Measurements from ENCODE around the gene BCL2.
A peak's percentile ranks its signal among the peaks of the same experiment; 100 is the strongest.

Gene BCL2

DNA sequence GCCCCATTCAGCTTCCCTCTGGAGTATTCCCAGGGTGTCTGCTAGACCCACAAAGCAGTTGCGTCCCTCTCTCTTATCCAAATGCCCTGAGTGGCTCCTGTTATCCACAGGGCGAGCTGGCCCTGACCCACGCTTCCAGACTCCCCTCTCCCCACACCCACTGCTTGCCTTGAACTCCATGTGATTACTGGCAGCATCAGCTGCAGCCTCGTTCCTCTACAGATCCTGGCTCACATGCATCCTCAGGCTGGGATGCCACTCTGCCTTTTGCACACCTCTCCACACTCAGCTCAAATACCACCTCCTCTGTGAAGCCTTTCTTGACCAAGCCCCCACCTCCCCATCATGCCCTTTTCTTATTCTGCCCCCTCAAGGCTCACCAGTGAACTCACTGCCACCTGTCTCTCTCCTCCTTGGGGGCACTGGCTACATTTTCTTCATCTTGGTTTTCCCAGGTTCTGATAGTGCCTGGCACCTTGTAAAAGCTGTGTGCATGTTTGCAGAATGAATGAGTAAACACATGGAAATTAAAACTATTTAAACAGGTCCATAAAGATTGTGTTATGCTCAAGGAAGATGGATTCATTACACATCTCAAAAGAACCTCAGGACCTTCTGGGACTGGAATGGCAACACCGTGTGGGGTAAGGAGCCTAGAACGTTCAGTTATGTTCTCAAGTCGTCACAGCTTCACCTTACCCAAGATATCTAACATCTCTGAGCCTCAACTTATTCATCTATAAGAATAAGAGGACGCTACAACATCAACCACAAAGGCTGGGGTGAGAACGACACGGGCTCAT is 165.0 kb downstream of the BCL2 start:
- no peak for DNase-seq

DNA sequence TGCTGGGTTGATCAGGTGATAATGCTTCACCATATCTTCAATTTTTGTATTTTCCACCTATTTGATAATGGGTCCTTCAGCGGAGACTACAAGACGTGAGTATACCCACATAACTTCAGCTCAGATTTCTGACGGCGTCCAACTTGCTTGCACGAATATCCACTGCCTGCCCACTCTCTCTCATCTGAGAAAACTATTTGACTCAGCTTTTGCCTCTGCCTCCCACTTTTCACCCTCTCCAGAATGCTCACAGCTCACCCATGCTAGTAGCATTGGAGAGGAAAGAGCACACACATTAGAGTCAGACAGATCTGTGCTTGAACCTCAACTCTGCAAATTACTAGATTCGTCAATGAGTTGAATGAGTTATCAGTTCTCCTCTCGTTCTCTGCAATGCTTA is 166.8 kb downstream of the BCL2 start:
- DNase-seq, result no peak

DNA sequence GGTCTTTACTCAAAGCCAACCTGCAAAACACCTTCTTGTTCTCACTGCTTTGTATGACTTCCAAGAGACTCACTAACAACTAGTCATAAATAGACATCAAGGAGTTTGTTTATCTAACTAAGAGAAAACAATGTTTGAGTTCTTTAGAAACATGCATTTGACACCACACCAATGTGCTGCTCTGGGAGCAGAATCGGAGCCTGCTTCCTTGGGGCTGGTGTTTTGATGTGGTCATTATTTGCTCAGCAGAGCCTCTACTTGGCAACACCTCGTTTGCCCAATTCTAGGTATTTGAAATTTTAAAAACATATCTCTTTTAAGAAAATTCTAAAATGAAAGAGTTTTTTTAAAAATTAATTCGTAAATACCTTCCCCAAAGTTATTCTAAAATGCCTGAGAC is 167.5 kb downstream of the BCL2 start:
- DNase-seq, result no peak

DNA sequence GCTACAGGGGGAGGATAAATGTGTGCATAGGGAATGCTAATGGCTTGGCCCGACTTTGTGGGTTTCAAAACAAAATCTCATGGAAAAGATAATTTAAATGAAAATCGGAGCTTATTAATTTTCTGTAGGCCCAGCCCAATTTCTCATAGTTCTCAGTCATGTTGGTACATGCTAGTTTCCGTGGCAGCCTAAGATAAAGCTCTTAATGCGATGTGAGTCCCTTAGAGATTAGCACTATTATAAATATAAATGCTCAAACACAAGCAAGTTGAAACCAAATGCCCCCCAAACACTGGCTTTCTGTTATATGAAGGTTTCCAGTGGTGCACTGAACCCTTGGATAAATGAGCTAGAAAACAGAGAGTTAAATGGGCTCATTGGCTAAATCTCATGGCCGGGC is 168.0 kb downstream of the BCL2 start:
- DNase-seq, result no peak

DNA sequence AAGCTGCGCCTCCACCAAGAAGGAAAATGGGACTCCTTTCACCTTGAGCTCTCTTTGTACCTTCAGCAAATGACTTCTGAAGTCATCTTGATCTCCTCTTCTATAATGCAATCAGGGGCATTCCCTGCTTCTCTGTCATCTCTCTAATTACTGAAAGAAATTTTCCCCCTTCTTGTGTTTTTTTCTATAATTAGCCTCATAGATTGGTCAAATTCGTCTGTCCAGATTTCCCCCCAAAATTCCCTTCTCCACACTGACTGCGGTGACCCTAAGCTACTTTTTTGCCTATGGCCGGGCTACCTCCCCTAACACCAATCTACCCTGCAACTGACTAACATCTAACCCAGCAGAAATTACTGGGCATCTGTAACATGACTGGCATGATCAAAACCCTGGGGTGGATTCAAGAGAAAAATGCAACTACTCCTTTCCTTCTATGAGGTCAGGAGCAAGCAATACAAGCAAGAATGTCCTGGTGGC is 168.6 kb downstream of the BCL2 start:
- no peak for DNase-seq

DNA sequence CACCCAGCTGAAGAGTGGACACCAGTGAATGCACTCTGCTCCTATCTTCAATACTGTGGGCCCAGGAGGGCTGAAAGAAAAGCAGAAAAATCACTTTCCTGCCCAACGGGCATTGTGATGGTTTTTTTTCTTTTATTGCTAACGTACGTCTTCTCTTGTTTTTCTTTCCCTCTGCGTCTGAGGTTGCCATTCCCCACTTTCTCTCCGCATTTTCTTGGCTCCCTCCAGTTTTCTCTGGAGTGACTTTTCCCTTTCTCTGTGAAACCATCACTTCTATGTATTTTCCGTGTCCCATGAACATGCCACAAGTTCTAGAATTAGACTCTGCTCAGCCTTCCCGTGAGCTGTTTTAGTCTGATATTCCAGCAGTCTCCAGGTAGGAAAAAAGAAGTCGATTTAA is 169.2 kb downstream of the BCL2 start:
- DNase-seq, result no peak

DNA sequence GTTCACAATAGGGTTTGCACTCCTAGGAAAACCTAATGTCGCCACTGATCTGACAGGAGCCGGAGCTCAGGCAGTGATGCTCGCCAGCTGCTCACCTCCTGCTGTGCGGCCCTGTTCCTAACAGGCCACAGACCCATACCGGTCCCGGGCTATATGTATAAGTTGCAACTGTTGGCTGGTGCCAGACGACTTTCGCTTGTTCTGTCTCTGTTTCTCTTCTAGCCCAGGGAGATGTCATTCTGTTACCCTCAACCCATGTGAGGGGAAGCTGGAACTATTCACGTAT is 170.3 kb downstream of the BCL2 start:
- DNase-seq, result no peak

DNA sequence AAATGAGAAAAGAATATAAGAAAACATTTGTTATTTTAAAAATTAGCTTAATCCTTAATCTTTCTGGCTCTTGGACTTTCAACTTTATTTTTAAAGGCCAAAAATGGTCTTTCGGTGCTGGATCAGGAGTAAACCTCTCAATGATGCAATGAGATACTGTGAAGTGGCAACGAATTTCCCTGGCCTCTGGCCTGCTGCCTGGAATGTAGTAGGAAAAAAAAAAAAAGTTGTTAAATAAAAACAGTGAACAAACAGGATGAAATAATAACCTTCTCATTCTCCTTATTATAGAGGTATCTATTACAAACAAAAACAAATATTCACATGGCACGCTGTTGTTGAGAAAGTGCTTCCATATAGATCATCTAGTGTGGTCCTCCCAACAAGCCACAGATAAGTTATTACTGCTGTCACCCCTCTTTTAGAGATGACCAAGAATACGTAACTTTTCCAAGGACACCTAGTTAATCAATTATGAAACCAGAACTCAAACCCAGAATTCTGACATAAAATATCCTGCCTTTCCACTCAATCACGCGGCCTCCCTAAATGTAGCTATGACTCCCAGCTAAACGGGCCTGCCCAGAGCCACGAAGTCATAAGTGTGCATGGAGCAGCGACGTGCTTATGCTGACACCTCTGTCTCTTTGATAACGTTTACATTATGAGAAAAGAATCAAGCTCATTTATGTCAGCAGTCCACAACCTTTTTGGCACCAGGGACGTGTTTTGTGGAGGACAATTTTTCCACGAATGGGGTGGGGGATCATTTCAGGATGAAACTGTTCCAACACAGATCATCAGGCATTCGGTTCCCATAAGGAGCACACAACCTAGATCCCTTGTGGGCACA is 170.9 kb downstream of the BCL2 start:
- no peak for DNase-seq

DNA sequence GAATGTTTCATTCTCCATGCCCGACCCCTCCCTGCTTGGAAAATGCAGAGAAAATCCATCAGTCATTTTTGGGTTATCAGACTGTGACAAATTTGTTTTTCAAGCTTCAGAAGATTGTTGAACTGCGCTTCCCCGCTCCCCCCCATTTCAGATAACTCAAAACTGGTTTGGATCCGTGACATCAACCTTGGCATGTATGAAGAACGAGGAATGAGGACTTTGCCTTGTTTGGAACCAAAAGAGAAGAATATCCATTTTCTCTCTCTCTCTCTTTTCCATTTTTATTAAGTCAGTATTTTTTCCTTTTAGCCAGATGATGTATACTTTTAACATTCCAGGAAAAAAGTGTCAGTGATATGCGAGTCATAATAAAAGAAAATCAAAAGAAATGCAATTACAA is 171.6 kb downstream of the BCL2 start:
- no peak for DNase-seq

DNA sequence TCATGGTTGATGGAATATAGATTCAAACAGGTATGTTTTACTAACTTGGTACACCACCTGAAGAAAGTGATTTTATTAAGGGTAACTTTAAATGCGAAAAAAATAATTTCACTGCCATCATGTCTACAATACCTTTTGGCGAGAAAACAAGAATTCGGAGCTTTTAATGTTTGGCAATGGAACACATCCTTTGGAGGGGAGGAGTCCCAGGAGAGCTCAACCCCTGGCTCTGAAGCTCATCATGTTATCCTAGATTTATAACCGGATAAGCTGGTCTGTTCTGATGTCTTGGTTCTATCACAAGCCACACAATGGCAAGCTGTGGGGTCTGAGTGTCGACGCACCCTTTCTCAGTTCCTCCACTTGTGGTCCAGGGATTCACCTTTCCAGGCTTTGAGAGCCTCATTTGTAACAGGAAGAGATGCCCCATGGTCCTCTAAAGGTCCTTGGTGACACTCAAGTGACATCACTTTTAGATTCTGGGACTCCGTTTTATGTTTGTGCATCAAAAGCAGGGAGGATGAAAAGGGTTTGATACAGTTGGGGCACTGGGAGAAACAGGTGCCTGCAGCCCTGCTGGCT is 172.7 kb downstream of the BCL2 start:
- DNase-seq, result no peak

DNA sequence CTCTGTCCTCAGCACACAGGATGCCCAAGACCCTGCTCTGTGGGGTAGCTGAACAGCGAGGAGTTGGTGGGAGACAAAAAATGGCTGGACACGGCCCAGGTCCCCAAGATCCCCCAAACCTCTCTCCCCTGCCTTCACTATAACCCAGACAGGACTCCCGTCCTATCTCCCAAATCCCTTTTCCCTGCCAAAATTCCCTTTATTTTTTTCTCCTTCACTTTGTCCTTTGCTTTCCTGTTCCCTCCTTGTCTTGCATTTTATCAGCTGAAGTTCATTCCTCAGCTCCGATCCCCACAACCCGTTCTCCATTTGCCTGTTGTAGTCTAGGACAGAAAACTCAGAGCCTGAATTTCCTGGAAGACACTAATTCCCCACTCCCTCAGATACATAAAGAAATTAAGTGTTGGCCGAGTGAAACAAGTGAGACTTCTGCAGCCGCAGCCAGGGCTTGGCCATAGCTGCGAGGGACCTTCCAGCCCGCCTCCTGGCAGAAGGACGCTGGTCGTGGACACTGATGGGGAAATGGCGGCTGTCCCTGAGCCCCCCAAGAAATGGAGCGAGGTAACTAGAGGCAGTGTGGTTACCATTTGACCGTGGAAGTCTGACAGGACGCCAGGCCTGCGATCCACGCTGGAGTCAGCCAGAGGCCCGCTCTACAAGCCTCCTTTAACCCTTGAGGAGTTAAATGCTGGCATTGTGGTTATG is 173.6 kb downstream of the BCL2 start:
- DNase-seq, result no peak

DNA sequence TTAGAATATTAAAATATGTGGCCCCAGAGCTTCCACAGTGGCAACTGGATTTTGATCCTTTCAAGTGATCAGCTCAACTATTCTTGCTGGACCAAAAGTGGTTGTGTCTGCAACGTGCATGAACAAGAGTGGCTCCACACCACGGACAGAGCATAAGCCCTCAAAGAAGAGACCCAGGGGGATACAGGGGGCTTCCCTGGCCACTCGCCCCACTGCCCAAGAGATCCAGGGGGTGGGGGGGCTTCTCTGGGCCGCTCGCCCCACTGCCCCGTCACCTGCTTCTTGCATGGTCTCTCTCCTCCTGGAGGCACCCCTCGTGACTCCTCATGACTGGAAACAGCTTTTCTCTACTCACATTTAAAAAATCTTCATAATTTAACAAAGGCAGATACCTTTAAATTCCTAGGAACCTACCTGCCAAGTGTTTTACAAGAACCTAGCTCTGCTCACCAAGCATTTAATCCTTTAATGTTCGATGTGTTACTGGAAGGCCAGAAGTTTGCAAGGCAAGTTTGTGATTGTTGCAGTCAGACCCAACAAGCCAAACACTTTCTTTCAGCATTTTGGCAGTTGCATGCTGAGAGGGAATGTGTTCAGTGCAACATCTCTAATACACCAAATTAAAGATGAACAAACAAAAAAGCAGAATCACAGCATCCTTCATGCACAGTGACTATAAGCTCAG is 174.3 kb downstream of the BCL2 start:
- DNase-seq, result no peak

DNA sequence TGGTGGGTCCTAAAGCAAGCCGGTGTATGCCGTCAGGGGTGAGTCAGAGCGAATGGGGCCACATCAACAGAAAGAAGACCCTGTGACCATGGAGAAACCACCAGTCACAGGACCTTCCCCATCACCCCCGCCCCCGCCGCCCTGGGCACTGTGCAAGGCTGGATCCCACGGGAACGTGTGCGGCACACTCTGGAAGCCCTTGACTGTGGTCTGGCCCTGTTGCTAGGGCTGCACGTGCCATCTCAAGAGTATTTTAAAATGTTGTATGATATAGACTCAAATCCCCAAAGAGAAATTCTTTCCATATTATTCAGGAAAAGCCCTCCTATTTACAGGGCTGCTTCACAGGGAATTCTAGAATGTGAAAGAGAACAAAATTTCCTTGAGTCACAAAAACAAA is 174.8 kb downstream of the BCL2 start:
- no peak for DNase-seq

DNA sequence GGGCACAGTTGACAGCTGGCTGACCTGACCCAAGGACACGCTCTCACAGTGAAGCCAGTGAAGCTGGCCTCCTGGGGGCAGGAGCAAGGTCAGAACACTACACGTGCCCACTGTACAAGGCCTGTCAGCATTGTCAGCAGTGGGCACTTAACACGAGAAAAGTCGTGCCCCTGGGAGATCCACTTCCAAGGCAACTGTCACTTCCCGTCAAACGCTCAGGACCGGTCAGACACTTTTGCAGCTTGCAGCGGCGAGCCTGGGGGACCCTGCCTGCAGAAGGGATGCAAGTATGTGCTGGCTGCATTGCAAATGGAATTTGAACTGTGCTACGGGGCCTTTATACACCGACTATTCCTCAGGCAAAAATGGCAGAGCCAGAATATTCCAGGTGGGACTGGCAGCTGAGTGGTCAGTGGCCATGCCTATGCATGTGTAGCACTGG is 176.2 kb downstream of the BCL2 start:
- no peak for DNase-seq

DNA sequence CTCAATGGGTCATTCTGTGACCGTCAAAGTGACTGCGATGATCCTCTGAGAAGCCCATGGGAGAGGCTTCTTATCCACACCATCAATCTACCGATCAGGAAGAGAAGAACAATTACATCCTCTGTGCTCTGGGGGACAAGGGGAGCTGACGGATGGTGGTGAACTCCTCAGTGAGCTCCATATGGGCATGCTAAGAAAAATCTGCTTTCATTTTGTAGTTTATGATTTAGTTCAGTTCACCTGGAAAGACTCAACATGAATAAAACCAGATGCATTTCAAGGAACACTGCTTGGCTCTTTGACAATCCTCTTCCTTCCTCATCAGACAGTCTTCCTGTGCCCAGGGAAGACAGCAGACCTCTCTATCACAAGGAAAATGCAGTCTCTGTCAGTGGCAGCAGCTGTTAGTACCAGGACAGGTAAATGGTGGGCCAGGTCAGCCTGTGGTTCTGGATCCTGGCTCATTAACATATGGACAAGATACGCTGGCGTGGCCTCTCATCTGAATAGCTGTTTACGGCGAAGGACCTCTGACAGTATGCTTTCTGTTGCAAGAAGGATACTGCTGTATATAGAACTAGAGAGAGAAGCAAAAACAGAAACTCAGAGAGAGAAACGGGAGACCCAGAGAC is 176.9 kb downstream of the BCL2 start:
- no peak for DNase-seq

DNA sequence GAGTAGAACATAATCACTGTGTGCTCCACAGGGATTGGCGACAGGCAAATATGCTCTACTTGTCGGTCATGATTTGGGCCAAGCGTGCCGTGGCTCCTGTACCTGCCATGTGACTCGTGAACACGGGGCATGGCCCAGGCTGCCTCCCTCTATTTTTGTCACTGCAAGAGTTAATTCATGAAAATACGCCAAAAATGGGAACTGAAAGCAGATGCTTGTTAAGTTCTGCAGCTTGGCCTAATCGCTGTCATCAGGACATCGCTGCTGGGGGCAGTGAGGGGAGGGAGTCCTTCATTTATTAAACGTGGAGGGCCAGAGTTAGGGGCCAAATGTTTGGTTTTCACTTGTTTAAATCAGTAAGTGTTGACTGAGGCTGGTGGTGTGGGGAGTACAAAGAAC is 177.8 kb downstream of the BCL2 start:
- no peak for DNase-seq

DNA sequence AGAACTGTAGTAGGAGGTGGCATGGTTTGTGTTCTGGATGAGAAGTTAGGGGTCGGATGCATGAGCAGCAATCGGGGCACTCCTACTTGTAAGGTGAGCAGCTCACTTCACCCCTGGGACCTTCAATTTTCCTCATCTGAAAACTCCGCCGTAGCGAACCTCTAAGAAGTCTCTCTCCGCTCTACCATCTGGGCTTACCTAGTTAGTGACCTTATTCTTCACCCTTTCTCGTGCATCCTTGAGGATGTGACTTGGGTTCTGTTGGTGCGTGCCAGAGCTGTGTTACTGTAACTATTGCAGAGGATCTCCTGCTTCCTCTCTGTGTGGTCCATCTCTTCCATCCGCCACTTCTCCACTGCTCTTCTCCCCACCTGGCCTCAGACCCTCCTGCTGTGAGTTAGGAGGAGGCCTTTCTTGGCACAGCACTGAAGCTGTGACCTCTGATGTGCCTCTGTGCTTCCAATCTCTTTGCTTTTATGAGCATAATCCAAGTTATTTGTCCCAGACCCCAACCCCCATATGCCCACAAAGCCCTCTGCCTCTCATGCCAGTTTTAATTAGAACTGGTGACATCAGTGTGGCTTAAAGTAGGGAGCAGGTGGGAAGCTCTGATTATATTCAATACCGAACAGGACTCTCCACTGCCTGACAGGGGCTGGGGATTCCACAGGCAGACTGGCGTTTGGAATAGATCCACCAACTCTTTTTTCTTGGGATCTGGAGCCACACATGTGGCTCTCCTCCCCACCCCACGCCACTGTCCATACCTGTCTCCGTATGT is 178.4 kb downstream of the BCL2 start:
- no peak for DNase-seq

DNA sequence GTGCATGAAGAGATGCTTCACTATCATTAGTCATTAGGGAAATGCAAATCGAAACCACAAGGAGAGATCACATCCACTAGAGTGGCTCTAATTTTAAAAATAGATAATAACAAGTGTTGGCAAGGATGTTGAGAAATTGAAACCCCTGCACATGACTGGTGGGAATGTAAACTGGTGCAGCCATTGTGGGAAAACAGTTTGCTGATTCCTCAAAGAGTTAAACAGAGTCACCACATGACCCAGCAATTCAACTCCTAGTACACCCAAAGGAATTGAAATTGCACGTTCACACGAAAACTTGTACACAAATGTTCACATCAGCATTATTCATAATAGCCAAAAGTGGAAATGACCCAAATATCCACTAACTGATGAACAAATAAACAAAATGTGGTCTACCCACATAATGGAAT is 179.5 kb downstream of the BCL2 start:
- DNase-seq, result no peak

DNA sequence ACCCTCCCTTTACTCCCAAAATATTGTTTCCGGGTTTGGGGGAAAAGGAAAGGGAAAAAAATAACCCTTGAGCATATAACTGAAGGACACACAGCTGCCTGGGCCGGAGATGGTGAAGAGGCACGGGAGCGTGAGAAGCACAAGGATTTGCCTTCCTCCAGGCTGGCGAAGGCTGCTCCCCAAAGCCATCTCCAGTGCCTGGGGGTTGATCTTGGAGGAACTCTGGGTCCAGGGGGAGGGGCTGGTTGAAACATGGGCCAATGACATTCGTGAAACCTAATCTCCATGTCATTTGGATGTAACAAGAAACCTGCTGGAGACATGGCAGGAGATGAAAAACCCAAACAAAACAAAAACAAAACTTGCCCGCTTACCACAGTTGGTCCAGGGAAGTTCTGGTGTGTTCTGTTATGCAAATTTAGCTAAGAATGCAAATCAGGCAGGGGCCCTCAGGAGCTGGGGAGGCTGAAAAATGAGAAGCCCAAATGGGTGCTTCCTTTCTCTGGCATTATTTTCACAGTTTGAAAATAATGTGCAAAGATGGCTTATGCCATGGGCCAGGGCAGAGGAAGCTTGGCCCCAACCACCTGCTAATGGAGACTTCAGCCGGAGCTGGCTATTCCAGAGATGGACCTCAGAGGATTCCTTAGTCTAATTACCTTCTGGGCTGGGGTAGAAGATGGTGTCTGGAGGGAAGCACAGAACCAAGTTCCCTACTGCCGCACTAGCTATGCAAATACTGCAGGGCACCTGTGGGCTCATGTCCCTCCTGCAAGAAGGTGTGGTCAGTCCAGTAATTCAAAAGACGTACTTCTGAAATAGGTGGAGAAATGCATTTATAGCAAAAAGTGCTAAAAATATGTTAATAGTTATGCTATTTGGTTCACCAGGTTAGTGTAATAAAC is 180.9 kb downstream of the BCL2 start:
- DNase-seq, result no peak

DNA sequence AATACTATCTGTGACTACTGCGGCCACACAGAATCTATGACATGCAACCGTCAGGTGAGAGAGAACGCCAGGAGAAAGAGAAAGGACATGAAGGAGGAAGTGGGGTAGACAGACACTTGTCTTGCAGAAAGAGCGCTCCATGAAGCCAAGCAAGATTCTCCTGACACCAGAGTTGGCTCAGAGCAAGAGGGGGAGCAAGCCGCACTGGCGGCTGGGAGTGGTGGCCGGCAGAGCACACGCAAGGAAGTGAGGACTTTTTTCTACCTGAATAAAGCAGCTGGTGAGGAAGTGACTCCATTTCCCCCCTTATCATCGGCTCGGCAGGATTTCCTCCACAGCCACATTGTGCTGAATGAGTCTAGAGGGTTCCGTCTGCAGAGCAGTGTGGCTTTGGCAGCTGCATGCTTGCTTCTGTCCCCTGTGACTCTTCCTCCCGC is 181.6 kb downstream of the BCL2 start:
- DNase-seq, result peak in 2 of 4 experiments; percentile 29 to 30
